Mammary epithelial cell (primary cell): ENCODE measurements around the gene RAET1G.

Experiments
- CTCF ChIP-seq, 2 donors: IDR thresholded peaks in 1 of 2; conservative IDR thresholded peaks in 1 of 2; 2 replicates each; pipeline ENCODE4 v1.5.1; 2011 to 2012; ENCODE audit warnings: inconsistent platforms in 2 of 2, low read length in 2 of 2, mild to moderate bottlenecking in 2 of 2, control low read depth in 1 of 2, low read depth in 1 of 2; ENCODE audit not compliant: insufficient read depth in 1 of 2; ENCODE audit errors: extremely low read depth in 1 of 2
- EZH2 ChIP-seq: IDR thresholded peaks from 2 replicates; pipeline ENCODE4 v1.6.1; 2012; ENCODE audit warnings: low read length, inconsistent platforms, borderline replicate concordance

- TF ChIP-seq EZH2: no peak
- no peak for TF ChIP-seq CTCF (conservative IDR thresholded peaks at IDR 0.05 in 1 of 2, IDR thresholded peaks at IDR 0.05 in 1 of 2; ENCODE audit: extremely low read depth in 1 of 2, insufficient read depth in 1 of 2, low read depth in 1 of 2, low read length in 2 of 2)
These were observed 16.5 kb downstream of the RAET1G start for GRCh38 chr6:149906405-149906804.
